KMS-11 (cell line): ENCODE results near the gene DYNC1LI1.

ENCODE experiments used
- H2AFZ ChIP-seq: fragments of 200-600 bp; sonication (generic); 2 replicates; pipeline ENCODE4 v1.6.1; 2016; ENCODE audit warnings: antibody characterized with exemption, mixed run types, low read depth
- H3K27ac ChIP-seq: fragments of 200-600 bp; sonication (generic); 2 replicates; pipeline ENCODE4 v1.6.1; 2016; ENCODE audit warnings: mild to moderate bottlenecking, mixed run types
- H3K27me3 ChIP-seq: fragments of 200-600 bp; sonication (generic); 2 replicates; pipeline ENCODE4 v1.6.1; 2017; ENCODE audit warnings: mild to moderate bottlenecking, low read depth, mixed run types, moderate library complexity; ENCODE audit not compliant: insufficient read depth
- H3K36me3 ChIP-seq: fragments of 200-600 bp; sonication (generic); 2 replicates; pipeline ENCODE4 v1.6.1; 2017; ENCODE audit warnings: mild to moderate bottlenecking, mixed run types; ENCODE audit not compliant: insufficient read depth
- H3K4me1 ChIP-seq: fragments of 200-600 bp; sonication (generic); 2 replicates; pipeline ENCODE4 v1.6.1; 2016; ENCODE audit warnings: mild to moderate bottlenecking, low read depth, mixed run types; ENCODE audit not compliant: poor library complexity, severe bottlenecking
- H3K4me2 ChIP-seq: fragments of 200-600 bp; sonication (generic); 2 replicates; pipeline ENCODE4 v1.7.0; 2016; ENCODE audit warnings: mild to moderate bottlenecking, mixed run types
- H3K4me3 ChIP-seq: fragments of 200-600 bp; sonication (generic); IDR thresholded peaks from 2 replicates; pipeline ENCODE4 v1.6.1; 2017; ENCODE audit warnings: low read depth, low read length, mixed read lengths; ENCODE audit not compliant: insufficient read depth
- H3K79me2 ChIP-seq: fragments of 200-600 bp; sonication (generic); 2 replicates; pipeline ENCODE4 v1.6.1; 2016; ENCODE audit warnings: low read depth, mixed run types; ENCODE audit not compliant: insufficient read depth
- H3K9ac ChIP-seq: fragments of 200-600 bp; sonication (generic); 2 replicates; pipeline ENCODE4 v1.6.1; 2016; ENCODE audit warnings: mild to moderate bottlenecking, mixed run types
- H4K20me1 ChIP-seq: fragments of 200-600 bp; sonication (generic); 2 replicates; pipeline ENCODE4 v1.6.1; 2016; ENCODE audit warnings: mild to moderate bottlenecking, mixed run types; ENCODE audit not compliant: insufficient read depth
- TF ChIP-seq, protein P1 (sequence below): fragments of 200-600 bp; sonication (generic); conservative IDR thresholded peaks from 2 replicates; pipeline ENCODE4 v1.6.1; 2017; ENCODE audit warnings: low read depth, mild to moderate bottlenecking, antibody characterized with exemption, low read length, moderate library complexity, mixed read lengths

Gene DYNC1LI1

DNA sequence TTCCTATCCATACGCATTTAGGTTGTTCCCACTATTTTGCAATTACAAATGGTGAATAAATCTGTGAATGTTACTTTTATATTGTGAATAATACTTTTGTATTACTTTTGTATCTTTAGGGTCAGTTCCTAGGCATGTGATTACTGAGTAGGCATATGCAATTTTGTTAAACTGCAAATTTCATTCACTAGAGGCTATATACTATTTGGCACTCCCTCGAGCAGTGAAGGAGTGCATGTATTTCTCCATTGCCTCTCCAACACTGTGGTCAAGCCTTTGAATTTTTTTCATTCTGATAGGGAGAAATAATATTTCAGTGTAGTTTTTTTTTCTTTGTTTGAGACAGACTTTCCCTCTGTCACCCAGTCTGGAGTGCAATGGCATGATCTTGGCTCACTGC lies 59.7 kb downstream of the DYNC1LI1 start:
- Histone ChIP-seq H3K4me3 (no peak overlapping the region), H3K36me3 (no peaks in the 10 kb centered on the region), H3K27ac (no peak overlapping the region), H3K4me2 (no peak overlapping the region), H4K20me1 (no peaks in the 10 kb centered on the region), H3K4me1 (no peaks in the 10 kb centered on the region), H2AFZ (no peak overlapping the region), H3K9ac (no peak overlapping the region), H3K79me2 (no peaks in the 10 kb centered on the region), H3K27me3 (no peaks in the 10 kb centered on the region)
- TF ChIP-seq, protein P1, sequence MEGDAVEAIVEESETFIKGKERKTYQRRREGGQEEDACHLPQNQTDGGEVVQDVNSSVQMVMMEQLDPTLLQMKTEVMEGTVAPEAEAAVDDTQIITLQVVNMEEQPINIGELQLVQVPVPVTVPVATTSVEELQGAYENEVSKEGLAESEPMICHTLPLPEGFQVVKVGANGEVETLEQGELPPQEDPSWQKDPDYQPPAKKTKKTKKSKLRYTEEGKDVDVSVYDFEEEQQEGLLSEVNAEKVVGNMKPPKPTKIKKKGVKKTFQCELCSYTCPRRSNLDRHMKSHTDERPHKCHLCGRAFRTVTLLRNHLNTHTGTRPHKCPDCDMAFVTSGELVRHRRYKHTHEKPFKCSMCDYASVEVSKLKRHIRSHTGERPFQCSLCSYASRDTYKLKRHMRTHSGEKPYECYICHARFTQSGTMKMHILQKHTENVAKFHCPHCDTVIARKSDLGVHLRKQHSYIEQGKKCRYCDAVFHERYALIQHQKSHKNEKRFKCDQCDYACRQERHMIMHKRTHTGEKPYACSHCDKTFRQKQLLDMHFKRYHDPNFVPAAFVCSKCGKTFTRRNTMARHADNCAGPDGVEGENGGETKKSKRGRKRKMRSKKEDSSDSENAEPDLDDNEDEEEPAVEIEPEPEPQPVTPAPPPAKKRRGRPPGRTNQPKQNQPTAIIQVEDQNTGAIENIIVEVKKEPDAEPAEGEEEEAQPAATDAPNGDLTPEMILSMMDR: no peak

- Histone ChIP-seq H3K36me3 (no peaks in the 10 kb centered on the region), H3K27ac (no peak overlapping the region), H3K4me1 (no peaks in the 10 kb centered on the region), H4K20me1 (no peaks in the 10 kb centered on the region), H3K9ac (no peak overlapping the region), H3K27me3 (no peaks in the 10 kb centered on the region), H3K4me2 (no peak overlapping the region), H3K4me3 (no peak overlapping the region), H3K79me2 (no peaks in the 10 kb centered on the region), H2AFZ (no peak overlapping the region)
- TF ChIP-seq, protein P1: peak; percentile 63
Observed at GRCh38 chr3:32510075-32510724, 60.5 kb downstream of the DYNC1LI1 start.

DNA sequence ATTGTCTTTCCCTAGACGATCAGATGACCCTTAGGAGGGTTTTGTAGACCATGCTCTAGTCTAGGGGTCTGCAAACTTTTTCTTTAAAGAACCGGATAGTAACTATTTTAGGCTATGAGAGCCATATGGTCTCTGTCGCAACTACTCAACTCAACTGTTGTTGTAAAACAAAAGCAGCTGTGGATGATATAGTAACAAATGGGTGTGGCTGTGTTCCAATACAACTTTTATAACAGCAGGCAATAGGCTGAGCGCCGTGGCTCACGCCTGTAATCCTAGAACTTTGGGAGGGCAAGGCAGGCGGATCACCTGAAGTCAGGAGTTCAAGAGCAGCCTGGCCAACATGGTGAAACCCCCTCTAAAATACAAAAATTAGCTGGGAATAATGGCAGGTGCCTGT lies 61.9 kb downstream of the DYNC1LI1 start:
- Histone ChIP-seq H3K4me3 (no peak overlapping the region), H4K20me1 (no peaks in the 10 kb centered on the region), H3K27ac (no peak overlapping the region), H3K36me3 (no peaks in the 10 kb centered on the region), H3K27me3 (no peaks in the 10 kb centered on the region), H3K79me2 (no peaks in the 10 kb centered on the region), H2AFZ (no peak overlapping the region), H3K4me2 (no peak overlapping the region), H3K4me1 (no peaks in the 10 kb centered on the region), H3K9ac (no peak overlapping the region)
- TF ChIP-seq, protein P1: no peak

DNA sequence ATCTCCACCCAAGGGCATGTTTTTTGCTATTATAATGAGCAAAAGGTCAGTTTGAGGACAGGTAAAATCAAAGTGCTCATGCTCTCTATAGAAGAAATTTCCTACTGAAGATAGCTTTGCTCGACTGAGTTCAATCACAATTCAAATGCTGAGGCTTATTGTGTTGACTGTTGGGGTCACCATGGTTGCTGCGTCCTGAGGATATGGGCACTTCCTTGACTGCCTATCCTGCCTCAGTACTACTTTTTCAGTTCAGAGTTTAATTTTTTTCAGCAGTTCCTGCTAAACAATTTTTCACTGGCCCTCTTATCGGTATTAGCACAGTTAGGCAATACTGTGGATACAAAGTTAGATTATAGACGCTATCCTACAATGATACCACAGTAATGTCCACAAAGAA lies 64.2 kb downstream of the DYNC1LI1 start:
- TF ChIP-seq, protein P1: no peak
- Histone ChIP-seq H3K27ac (no peak overlapping the region), H3K36me3 (no peaks in the 10 kb centered on the region), H3K79me2 (peaks cover 6% of the 10 kb centered on the region; the same call in 1 of the 2 replicates), H4K20me1 (no peaks in the 10 kb centered on the region), H3K27me3 (no peaks in the 10 kb centered on the region), H2AFZ (no peak overlapping the region), H3K9ac (no peak overlapping the region), H3K4me1 (peaks cover 6% of the 10 kb centered on the region), H3K4me3 (no peak overlapping the region), H3K4me2 (no peak overlapping the region)
